ENCODE data around the gene RYR1. TPM values are rescaled to one million over a fixed set of nuclear protein-coding genes. Genes with fewer than 3 reads are reported as not detected.

The RYR1 gene
- total and polyA plus RNA-seq, 2 of the 13 experiments (the other 11 are each of a cell fraction or from before 2014, with no cell fraction given), result 0.03 TPM; not detected in 1

DNA sequence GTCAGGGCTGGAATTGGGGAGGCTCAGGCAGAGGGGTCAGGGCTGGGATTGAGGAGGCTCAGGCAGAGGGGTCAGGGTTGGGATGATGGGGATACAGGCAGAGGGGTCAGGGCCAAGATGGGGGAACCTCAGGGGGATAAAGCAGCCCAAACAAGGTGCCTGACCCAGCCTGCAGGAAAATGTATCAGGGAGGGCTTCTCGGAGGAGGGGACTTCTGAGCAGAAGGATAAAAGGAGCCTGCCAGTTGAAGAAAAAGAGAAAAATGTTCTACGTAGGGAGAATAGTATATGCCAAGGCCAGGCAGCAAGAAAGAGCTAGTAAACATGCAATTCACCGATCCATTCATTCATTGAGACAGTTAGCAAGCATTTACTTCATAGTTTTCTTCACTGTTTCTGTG is 99.4 kb downstream of the RYR1 start (continued):
- TF ChIP-seq, protein P1, sequence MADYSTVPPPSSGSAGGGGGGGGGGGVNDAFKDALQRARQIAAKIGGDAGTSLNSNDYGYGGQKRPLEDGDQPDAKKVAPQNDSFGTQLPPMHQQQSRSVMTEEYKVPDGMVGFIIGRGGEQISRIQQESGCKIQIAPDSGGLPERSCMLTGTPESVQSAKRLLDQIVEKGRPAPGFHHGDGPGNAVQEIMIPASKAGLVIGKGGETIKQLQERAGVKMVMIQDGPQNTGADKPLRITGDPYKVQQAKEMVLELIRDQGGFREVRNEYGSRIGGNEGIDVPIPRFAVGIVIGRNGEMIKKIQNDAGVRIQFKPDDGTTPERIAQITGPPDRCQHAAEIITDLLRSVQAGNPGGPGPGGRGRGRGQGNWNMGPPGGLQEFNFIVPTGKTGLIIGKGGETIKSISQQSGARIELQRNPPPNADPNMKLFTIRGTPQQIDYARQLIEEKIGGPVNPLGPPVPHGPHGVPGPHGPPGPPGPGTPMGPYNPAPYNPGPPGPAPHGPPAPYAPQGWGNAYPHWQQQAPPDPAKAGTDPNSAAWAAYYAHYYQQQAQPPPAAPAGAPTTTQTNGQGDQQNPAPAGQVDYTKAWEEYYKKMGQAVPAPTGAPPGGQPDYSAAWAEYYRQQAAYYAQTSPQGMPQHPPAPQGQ (CRISPR knock-in tag; IDR thresholded peaks at IDR 0.05; ENCODE audit: borderline replicate concordance), result no peak
- TF ChIP-seq, protein P2, sequence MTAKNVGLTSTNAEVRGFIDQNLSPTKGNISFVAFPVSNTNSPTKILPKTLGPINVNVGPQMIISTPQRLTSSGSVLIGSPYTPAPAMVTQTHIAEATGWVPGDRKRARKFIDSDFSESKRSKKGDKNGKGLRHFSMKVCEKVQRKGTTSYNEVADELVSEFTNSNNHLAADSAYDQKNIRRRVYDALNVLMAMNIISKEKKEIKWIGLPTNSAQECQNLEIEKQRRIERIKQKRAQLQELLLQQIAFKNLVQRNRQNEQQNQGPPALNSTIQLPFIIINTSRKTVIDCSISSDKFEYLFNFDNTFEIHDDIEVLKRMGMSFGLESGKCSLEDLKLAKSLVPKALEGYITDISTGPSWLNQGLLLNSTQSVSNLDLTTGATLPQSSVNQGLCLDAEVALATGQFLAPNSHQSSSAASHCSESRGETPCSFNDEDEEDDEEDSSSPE (CRISPR knock-in tag; IDR thresholded peaks at IDR 0.05), result no peak

DNA sequence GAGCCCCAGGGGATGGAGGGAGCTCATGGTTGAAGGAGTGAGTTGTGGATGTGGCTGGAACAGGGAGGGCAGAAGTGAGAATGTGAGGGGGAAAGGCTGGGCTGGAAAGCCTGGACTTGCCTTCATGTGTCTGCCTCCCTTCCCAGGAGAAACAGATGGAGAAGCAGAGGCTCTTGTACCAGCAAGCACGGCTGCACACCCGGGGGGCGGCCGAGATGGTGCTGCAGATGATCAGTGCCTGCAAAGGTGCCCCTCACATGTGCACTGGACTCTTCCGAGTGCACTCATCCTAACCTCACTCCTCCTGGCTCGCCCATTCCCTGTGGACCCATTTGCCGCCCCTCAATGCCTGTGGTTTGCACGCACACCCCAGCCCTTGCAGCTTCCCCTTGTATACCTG is 101.1 kb downstream of the RYR1 start:
- no peaks in the 10 kb centered on the region for H3K4me1 ChIP-seq (ENCODE audit: insufficient read depth, low read length)
- no peak; the same call in 2 of the 3 replicates for ATAC-seq

More for the DNA sequence above, 101.1 kb downstream of the RYR1 start:
- Histone ChIP-seq H3K27me3 (ENCODE audit: control insufficient read depth in 1 of 2, insufficient read depth in 2 of 2, low read length in 2 of 2) (peaks cover 0 to 17% of the 10 kb centered on the region in 2 experiments; a peak in 2 of 5 replicates), H3K9me3 (ENCODE audit: low read length) (peaks cover 11% of the 10 kb centered on the region), H3K4me2 (ENCODE audit: low read depth, low read length) (no peak overlapping the region), H3K27ac (ENCODE audit: extremely low read length, insufficient read depth, low read length) (no peak overlapping the region), H3K36me3 (replicated peaks in 1 of 2; ENCODE audit: control insufficient read depth in 1 of 2, insufficient read depth in 2 of 2, low read length in 2 of 2) (no peaks in the 10 kb centered on the region), H4K20me1 (ENCODE audit: insufficient read depth, low read length) (no peaks in the 10 kb centered on the region), H2AFZ (ENCODE audit: low read length) (no peak overlapping the region), H3K79me2 (ENCODE audit: insufficient read depth, low read length) (no peaks in the 10 kb centered on the region), H3K4me3 (replicated peaks in 1 of 3; ENCODE audit: insufficient read depth in 1 of 3, low read depth in 2 of 3, low read length in 3 of 3) (no peak overlapping the region), H3K9ac (ENCODE audit: insufficient read depth, low read depth, low read length) (no peak overlapping the region)
- 23% methylated on average over 2 of the region's 8 CpGs for WGBS (ENCODE audit: low lambda C conversion rate)
- FAIRE-seq (no peak), DNase-seq (ENCODE audit: low spot score) (no peak)
- CTCF ChIA-PET (ENCODE audit: low intra/inter-chr PET ratio, low total read pairs), result no interaction called here
- POLR2A ChIA-PET, result no interaction called here
- no TSS peak for BruUV-seq (replicated peaks)
- in situ Hi-C loops (cut with HindIII; ENCODE audit: extremely low pct_ligation_motif_present, low pct_unique_long_range_greater_than_20kb) (no loop called here), intact Hi-C loops (cut with micrococcal nuclease; ENCODE audit: unreplicated experiment) (no loop called here)
- no peak for TF ChIP-seq CEBPG (CRISPR knock-in tag; IDR thresholded peaks at IDR 0.05)
- TF ChIP-seq, protein P3, sequence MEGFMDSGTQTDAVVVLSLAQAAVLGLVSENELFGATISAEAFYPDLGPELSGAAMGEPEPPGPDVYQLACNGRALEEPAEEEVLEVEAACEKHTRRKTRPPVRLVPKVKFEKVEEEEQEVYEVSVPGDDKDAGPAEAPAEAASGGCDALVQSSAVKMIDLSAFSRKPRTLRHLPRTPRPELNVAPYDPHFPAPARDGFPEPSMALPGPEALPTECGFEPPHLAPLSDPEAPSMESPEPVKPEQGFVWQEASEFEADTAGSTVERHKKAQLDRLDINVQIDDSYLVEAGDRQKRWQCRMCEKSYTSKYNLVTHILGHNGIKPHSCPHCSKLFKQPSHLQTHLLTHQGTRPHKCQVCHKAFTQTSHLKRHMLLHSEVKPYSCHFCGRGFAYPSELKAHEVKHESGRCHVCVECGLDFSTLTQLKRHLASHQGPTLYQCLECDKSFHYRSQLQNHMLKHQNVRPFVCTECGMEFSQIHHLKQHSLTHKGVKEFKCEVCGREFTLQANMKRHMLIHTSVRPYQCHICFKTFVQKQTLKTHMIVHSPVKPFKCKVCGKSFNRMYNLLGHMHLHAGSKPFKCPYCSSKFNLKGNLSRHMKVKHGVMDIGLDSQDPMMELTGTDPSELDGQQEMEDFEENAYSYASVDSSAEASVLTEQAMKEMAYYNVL (CRISPR knock-in tag; IDR thresholded peaks at IDR 0.05; ENCODE audit: borderline replicate concordance), result no peak
- TF ChIP-seq SMARCC2 (IDR thresholded peaks at IDR 0.05), result no peak
- TF ChIP-seq, protein P4, sequence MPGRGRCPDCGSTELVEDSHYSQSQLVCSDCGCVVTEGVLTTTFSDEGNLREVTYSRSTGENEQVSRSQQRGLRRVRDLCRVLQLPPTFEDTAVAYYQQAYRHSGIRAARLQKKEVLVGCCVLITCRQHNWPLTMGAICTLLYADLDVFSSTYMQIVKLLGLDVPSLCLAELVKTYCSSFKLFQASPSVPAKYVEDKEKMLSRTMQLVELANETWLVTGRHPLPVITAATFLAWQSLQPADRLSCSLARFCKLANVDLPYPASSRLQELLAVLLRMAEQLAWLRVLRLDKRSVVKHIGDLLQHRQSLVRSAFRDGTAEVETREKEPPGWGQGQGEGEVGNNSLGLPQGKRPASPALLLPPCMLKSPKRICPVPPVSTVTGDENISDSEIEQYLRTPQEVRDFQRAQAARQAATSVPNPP (CRISPR knock-in tag; IDR thresholded peaks at IDR 0.05), result no peak
- no peak for TF ChIP-seq ZNF10 (CRISPR knock-in tag; IDR thresholded peaks at IDR 0.05; ENCODE audit: borderline replicate concordance, low read depth)
